GM21367 (cell line): ENCODE measurements around the gene FAM184B.

Experiments
- ATAC-seq: cut with Tn5 transposase; IDR thresholded peaks from one replicate; pipeline ENCODE4 v1.9.1; 2021; ENCODE audit not compliant: unreplicated experiment

Gene FAM184B

DNA sequence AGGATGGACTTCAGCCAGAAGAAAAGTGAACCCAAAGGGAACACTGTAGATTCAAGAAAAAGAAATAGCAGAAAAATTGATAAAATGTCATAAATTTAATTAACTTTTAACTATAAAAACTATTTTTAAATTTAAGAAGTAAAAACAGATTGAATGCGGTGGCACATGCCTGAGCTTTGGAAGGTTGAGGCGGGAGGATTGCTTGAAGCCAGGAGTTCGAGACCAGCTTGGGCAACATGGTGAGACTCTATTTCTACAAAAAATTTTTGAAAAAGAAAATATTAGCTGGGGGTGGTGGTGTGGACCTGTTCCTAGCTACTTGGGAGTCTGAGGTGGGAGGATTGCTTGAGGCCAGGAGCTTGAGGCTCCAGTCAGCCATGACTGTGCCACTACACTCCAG is 3.0 kb downstream of the FAM184B start:
- ATAC-seq = no peak

DNA sequence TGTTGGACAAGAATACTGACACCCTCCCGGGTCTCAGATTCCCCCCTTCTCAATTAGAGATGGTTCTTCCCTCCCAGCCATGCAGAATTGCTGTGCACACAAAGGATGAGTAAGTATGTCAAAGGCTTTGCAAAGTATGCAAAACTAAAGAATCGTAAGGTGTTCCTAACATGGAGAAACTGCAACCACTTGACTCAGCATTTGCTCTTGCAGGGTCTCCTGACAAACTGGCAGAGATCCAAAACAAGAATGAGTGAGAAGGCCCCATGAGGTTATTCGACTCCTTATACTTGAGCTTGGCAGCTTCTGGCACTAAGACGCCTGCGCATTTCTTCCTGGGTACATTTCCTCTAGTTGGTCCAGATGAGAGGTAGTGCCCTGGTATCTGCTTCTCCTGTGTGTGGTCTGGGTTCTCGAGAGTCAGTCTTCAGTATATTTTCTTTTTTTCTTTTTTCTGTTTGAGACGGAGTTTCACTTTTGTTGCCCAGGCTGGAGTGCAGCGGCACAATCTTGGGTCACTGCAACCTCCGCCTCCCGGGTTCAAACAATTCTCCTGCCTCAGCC is 8.2 kb downstream of the FAM184B start:
- no peak for ATAC-seq

- no peak for ATAC-seq
Observed at GRCh38 chr4:17771284-17771908, 10.0 kb downstream of the FAM184B start.

GRCh38 chr4:17770845-17771244 is 10.6 kb downstream of the FAM184B start:
- ATAC-seq = no peak

DNA sequence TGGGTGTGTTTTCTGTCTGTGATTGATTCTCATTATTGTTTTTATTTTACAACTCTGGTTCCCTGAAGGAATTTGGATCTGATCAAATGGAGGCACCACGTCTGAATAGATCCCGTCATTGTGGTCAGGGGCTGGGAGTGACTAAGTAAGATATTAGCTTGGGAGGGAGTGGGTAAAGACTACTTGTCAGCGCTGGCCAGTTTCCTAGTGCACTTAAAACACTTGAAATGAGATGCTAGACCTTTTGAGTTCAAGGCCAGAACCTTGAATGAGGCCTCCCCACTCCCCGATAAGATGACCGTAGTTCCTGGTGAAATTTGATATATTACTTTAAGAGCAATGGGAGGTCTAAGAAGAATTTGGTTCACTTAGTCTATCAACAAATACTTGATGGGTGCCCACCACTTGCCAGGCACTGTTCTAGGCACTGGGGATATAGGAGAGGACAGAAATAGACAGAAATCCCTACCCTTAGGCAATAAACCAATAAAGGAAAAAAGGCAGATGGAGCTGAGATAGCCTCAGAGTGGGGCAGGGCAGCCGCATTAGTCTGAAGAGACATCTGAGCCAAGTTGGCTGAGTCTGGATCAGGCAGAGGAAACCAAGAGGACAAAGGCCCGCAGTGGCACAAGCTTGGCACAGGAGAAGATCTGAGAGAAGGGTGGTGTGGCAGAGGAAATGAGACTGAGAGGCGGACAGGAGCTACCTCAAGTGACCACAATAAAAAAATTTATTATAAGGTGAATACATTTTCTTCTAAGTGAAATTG is 11.8 kb downstream of the FAM184B start:
- ATAC-seq = no peak

- ATAC-seq = no peak
Observed at GRCh38 chr4:17766826-17767458, 14.5 kb downstream of the FAM184B start.

GRCh38 chr4:17765514-17766286 is 15.7 kb downstream of the FAM184B start:
- no peak for ATAC-seq

DNA sequence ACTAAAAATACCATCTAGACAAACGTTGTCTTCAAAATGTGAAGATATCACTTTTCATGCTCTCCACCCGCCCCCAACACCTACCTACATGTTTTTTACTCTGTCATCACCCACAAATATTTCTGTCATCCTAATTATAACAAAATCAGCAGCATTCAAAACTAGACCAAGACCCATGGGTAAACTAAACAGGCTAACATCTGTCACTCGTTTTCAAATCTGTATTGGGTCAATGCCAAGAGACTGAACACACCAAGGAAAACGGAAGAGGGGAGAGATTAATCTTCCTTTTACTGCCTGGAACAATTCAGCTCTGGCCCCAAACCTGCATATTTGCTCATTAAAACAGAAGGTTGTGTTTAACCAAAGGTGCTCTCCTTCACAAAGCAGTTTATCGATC is 17.5 kb downstream of the FAM184B start:
- no peak for ATAC-seq

- no peak for ATAC-seq
Observed at GRCh38 chr4:17763416-17763815, 18.0 kb downstream of the FAM184B start.

DNA sequence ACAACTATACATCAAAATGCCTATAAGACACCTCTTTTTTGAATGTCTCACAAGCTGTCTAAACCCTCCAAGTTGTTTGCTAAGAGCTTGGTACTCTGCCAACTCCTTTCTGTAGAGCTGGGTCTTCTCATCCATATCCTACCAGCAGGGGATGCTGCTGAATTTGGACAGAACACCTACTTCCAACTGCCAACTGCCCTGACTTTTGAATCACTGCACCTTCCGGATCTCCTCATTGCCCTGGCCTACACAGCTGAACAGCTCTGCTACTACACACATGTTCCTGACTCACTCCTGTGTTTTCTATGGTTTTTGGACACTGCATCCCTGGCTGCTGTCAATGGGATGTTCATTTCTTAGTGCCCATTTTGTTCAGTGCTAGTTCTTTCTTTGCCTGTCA is 18.7 kb downstream of the FAM184B start:
- ATAC-seq = no peak

- ATAC-seq = no peak
Observed at GRCh38 chr4:17761062-17761461, 20.4 kb downstream of the FAM184B start.

DNA sequence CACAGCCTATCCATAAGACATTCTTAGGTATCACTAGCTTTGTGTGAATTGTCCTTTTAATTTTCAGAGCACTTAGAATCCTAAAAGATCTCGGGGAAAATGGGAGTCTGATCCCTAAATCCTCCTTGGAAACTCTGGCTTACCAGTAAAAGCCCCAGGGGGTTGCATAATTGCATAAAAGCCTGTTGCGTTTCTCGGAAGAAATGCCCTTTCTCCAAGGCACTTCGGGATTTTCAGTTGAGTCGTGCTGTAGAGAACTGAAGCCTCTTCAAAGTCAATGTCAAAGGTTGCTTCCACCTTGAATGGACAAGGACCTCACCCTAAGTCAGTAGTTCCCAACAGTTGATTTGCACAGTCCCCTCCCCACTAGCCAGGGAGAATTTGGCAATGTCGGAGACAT is 20.8 kb downstream of the FAM184B start:
- no peak for ATAC-seq

GRCh38 chr4:17758485-17758884 is 22.9 kb downstream of the FAM184B start:
- no peak for ATAC-seq

- no peak for ATAC-seq
Observed at GRCh38 chr4:17757621-17758020, 23.8 kb downstream of the FAM184B start.

DNA sequence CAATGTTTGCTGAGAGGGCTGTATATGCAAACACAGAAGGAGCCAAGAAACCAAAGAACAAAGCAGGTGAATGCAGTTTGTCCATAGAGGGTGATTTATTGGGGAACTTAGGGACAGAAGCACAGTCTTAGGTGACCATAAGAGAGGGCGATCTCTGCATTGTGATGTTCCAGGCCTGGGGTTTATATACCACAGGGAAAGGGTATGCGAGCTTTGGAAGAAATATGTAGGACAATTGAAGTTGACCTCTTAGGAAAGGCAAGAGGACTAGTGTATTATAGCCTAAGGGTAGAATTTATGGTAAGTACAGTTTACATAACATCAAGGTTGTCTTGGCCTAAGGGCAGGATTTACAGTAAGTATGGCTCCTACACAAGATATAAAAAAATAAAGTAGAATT is 27.8 kb downstream of the FAM184B start:
- ATAC-seq = no peak

DNA sequence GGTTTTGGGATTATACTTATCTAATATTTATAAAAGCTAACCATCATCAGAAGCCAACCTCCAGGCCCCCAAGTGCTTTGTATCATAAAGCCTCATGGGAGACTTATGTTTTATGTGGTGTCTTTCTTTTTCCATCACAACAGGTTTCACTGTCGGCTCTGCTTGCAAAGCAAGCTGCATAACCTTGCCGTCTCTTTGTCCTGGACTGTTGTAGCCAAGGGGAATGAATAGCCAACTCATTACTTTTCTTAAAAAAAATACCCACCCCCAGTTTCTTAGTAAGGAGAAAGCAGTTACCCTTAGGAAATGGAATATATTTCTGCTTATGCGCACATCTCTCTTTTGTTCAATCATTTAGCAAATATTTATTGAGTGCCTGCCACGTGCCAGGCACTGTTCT is 40.7 kb downstream of the FAM184B start:
- ATAC-seq = no peak

DNA sequence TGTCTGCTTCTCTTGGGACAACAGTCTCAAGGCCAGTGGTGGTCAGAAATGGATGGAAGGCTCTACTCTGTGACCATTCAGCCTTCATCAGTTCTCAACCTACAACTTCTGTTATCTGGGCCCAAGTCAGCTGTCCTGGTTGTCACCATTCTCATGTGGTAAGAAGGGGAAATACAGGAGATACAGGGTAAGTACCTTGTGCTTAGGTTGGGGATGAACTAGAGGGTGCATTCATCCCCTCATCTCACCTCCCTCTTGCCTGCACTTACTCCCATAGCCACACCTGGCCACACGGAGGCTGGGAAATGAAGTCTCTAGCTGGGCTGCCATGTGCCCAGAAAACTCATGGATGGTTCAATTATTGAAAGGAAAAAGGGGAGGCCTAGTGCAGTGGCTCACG is 44.9 kb downstream of the FAM184B start:
- ATAC-seq = no peak

DNA sequence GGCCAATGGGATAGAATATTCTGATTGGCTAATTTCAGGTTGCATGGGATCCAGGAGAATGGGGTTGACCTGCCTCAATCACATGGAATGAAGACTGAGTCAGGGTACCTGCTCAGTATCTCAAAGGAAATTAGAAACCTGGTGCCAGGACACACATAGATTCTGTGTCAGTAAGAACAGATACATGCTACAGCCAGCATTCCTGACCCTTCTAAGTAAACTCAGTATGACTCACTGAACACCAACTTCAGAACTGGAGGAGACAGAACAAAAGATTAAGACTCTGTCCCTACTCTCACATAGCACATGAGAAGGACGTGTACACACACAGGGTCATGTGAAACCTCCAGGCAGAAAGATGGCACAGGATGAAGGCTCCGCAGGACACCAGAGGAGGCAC is 54.5 kb downstream of the FAM184B start:
- no peak for ATAC-seq

DNA sequence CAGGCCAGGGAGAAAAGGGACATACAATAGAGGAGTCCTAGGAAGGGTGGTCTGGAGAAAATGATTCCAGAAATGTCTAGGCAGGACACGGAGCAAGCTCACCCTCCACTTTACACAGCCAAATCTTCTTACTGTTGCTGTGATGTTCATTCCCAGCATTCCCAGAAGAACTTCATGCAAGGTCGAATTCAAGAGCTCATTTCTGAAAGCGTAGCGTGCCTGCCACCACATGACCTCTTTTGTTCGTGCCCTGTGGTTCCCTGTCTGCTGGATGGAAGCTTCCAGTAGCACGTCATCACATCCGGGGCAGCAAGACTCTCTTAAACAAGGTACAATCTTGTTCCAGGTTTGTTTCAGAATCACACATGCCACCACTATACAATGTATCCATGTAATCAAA is 57.8 kb downstream of the FAM184B start:
- no peak for ATAC-seq

DNA sequence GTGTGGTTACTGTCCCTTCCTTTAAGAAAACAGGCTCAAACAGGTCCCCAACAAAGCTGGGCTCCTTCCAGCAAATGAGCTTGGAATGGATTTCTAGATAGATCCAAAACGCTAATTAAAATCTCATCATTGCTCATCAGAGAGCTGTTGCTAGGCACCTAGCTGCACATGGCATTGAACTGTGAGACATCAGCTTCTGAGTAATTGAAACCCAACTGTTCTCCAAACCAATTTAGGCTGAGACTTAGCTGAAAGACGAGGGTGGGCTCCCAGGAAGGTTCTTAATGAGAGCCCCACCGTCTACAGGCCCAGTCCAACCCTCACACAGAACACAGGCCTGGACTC is 59.1 kb downstream of the FAM184B start:
- no peak for ATAC-seq
